ENCODE measurements around the gene CELA2A.

CELA2A gene

GRCh38 chr1:15456313-15456954 is at the start of gene CELA2A:
Gene CELA2A (plus strand): TSS chr1:15456732. CDS start chr1:15456754, 22 bp downstream.
- no peaks in the 10 kb centered on the region for H3K9me3 ChIP-seq
- H3K27ac ChIP-seq = no peak within 1 kb of the TSS
- intact Hi-C loops (cut with DNase I; ENCODE audit: low total_unique reads) = no loop called here
- H3K27me3 ChIP-seq = peaks cover 0 to under 1% of the 10 kb centered on the region in 2 donors
- TF ChIP-seq CTCF (IDR thresholded peaks at IDR 0.05) = no peak
- H3K36me3 ChIP-seq = no peaks in the 10 kb centered on the region
- DNase-seq = no peak
- H3K4me3 ChIP-seq = no peak within 1 kb of the TSS
- no peaks in the 10 kb centered on the region for H3K4me1 ChIP-seq

DNA sequence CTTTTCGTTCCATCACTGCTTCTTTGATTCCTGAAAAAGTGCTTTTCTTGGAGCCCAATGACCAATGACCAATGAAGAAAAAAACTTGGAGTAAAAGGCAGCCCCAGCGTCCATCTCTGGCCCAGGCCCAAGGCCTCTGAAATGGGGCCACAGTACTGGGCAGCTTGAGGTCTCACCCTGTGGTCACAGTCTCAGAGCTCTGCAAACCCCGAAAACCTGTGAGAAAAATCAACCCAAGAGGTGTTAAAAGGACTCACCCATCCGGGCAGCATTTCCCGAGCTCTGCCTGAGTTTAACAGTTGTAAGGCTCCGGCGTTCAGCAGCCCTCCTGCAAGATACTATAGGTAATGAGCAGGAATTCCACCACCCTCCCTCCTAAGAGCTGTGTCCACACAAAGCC is 49.0 kb upstream of the CELA2A start:
- no peak overlapping the region for H3K4me3 ChIP-seq
- H3K4me1 ChIP-seq = peaks cover 0 to 46% (median 39%) of the 10 kb centered on the region in 4 donors
- no peak for DNase-seq
- no peak for TF ChIP-seq CTCF (IDR thresholded peaks at IDR 0.05)
- H3K9me3 ChIP-seq = no peaks in the 10 kb centered on the region
- peak overlapping the region in 1 of 2 donors; percentile 58 for H3K27ac ChIP-seq
- no peaks in the 10 kb centered on the region for H3K27me3 ChIP-seq
- no peaks in the 10 kb centered on the region for H3K36me3 ChIP-seq
- intact Hi-C loops (cut with DNase I; ENCODE audit: low total_unique reads) = no loop called here

GRCh38 chr1:15408890-15409387 is 47.6 kb upstream of the CELA2A start:
- Histone ChIP-seq H3K27ac (peak overlapping the region; percentile 71 to 79), H3K36me3 (peaks cover 0 to 3% (median 1%) of the 10 kb centered on the region in 3 donors), H3K4me1 (peaks cover 0 to 51% (median 41%) of the 10 kb centered on the region in 4 donors), H3K4me3 (peak overlapping the region; percentile 73 to 76), H3K27me3 (no peaks in the 10 kb centered on the region), H3K9me3 (no peaks in the 10 kb centered on the region)
- no peak for TF ChIP-seq CTCF (IDR thresholded peaks at IDR 0.05)
- DNase-seq = no peak
- intact Hi-C loops (cut with DNase I; ENCODE audit: low total_unique reads) = no loop called here

GRCh38 chr1:15409388-15410222 is 46.9 kb upstream of the CELA2A start, which contains the start of gene EFHD2:
Gene EFHD2 (plus strand): TSS chr1:15409888. CDS start chr1:15409972, 84 bp downstream.
- Histone ChIP-seq H3K27ac (peak within 1 kb of the TSS; percentile 71 to 79), H3K36me3 (peaks cover 0 to 9% (median 6%) of the 10 kb centered on the region in 3 donors), H3K4me3 (peak within 1 kb of the TSS; percentile 73 to 76), H3K27me3 (no peaks in the 10 kb centered on the region), H3K4me1 (peaks cover 0 to 51% (median 41%) of the 10 kb centered on the region in 4 donors), H3K9me3 (no peaks in the 10 kb centered on the region)
- peak; percentile 89 for DNase-seq
- no peak for TF ChIP-seq CTCF (IDR thresholded peaks at IDR 0.05)
- intact Hi-C loops (cut with DNase I; ENCODE audit: low total_unique reads) = loop anchor here (5.0 kb wide), 1 partner anchor 82 kb away; no protein-coding TSS in a partner anchor

DNA sequence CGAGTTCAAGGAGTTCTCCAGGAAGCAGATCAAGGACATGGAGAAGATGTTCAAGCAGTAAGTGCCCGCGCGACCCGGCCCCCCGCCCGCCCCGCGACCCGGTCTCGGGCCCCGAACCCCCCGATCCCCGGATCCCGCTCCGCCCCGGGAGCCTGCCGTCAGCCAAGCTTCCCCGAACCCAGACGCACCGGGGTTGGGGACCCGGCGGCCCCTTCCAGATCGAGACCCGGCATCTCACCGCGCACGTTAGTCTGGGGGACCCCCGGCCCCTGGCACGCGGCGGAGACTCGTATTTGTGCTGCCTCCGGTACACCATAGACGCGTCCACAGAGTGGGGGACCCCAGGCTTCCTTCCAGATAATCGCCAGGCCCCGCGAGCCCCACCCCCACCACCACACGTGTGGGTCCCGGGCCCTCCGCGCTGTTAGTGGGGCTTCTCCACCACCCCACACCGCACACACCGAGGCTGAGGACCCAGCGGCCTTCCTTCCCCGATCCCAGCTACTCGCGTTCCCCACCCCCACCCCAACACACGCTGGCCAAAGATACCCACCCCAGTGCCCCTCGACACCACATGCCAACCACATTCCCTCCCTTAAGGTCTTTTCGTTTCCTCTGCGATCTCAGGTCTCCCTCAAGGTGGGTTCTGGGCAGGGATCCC is 46.2 kb upstream of the CELA2A start:
- no peak for DNase-seq

More for the DNA sequence above, 46.2 kb upstream of the CELA2A start:
- no peaks in the 10 kb centered on the region for H3K27me3 ChIP-seq
- intact Hi-C loops (cut with DNase I; ENCODE audit: low total_unique reads) = loop anchor here (5.0 kb wide), 1 partner anchor 83 kb away; no protein-coding TSS in a partner anchor
- H3K4me1 ChIP-seq = peaks cover 0 to 51% (median 41%) of the 10 kb centered on the region in 4 donors
- no peaks in the 10 kb centered on the region for H3K9me3 ChIP-seq
- peaks cover 0 to 9% (median 6%) of the 10 kb centered on the region in 3 donors for H3K36me3 ChIP-seq
- no peak for TF ChIP-seq CTCF (IDR thresholded peaks at IDR 0.05)
- H3K4me3 ChIP-seq = peak overlapping the region; percentile 73 to 76
- peak overlapping the region; percentile 71 to 79 for H3K27ac ChIP-seq

Data from tibial artery (tissue), 4 donors.